Measurements from ENCODE around the gene CRISP3.
"Not testable (repeated sequence)": the region's sequence is repeated elsewhere in the genome, so short reads cannot be mapped to it uniquely, and the experiment has no call there.

Gene CRISP3, protein sequence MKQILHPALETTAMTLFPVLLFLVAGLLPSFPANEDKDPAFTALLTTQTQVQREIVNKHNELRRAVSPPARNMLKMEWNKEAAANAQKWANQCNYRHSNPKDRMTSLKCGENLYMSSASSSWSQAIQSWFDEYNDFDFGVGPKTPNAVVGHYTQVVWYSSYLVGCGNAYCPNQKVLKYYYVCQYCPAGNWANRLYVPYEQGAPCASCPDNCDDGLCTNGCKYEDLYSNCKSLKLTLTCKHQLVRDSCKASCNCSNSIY

DNA sequence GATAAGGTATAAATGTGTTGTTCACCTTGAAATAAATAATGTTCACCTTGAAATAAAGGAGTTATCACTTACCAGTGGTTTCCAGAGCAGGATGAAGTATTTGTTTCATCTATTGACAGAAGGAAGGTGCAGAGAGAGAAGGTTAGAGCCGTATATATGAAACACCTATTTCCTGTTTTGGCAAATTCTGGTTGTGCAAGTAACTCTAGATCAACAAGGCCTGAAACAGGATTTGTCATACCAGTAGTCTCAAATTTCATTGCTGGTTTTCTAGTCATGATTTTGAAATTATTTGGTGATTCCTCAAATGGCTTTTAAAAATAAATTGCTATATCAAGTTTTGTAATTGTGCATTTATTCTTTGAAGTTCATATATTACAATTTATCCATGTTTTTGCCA lies at the start of gene CRISP3:
Gene CRISP3 (minus strand): TSS at position 130 of the 400 bp plus-strand sequence. CDS start 21 bp downstream, at position 109.
- DNase-seq, result no peak

DNA sequence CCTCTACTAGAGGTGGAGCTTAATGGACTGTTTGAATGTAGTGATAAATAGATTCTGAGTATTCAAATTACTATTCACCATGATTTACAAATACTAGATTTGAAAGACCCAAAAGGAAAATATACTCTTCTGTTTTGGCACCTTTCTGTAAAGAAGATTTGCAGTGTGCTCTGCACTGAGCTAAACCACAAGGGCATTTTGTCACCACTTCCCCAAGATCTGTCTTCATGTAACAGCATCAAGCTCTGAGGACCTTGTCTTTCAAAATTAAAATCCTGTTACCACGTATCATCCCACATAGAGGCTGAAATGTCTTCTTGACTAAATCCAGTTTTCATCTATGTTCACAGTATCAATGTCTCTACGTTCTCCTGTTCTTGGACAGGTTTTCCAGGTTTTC lies 46.2 kb upstream of the CRISP3 start:
- no peak for DNase-seq

DNA sequence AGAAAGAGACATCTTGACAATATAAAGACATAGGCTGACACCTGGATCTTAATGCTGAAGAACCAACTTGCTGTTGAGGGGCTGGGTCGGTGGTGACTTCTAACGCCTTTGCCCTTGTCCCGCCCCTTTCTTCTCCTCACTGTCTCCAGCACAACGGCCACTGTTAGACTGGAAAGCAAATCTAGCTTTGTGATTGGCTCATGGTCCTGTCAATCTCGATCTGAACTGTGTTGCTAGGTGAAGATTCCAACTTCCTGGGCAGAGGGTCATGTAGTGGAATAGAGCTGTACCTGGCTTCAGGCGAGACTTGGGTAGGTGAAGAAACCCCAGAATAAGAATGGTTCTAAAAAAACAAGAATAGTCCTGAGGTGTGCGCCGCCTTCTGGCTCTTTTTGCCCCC lies 43.0 kb upstream of the CRISP3 start, which contains the start of gene PGK2:
Gene PGK2 (minus strand): TSS at position 110 of the 400 bp plus-strand sequence. CDS start 98 bp downstream, at position 12.
- no peak for DNase-seq

DNA sequence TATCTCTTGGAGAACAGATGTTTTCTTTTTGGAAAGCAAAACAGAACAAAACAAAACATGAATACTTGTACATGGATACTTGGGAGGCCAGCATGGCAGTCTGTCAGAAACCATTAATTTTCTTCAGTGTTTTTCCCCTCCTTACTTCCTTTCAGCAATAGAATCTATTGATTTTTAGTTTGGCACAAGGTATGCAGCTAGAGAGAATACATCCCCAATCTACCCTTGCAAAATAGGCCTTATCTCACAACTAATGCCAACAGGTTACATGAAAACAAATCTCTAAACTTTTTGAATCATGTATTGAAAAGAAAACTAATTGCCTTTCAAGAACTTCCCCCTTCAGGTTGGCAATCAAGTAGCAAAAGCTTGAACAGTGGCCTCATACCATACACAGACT lies 40.1 kb upstream of the CRISP3 start:
- DNase-seq, result no peak

DNA sequence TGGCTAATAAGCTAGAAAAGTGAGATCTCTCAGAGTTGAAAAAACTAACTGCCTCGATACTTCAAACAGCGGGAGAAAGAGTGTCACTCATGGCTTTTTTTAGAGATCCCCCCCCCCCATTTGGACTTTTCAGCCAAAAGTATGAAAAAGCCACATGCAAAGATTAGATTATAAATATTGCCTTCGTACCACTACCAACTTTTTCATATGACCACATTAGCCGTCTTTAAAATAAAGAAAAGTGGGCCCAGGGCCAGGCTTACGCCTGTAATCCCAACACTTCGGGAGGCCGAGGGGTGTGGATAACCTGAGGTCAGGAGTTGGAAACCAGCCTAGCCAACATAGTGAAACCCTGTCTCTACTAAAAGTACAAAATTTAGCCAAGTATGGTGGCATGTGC lies 38.5 kb upstream of the CRISP3 start:
- no peak for DNase-seq

DNA sequence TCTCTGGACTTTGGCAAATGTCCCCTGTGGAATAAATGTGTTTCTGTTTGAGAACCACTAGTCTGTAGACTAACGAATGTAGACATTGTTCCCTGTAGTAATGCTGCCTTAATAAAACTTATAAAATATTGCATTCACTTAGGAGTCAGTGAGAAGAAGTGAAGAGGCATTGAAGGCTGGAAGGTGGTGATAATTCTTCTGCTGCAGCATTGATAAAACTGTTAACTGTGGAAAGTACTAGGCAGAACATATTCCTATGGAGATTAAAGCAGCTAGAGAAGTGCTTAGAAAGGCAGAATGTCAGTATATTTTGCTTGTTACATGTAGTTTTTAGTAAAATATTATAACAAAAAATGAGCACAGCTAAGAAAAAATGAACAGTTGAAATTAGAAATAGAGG lies 38.1 kb upstream of the CRISP3 start:
- DNase-seq, result no peak

DNA sequence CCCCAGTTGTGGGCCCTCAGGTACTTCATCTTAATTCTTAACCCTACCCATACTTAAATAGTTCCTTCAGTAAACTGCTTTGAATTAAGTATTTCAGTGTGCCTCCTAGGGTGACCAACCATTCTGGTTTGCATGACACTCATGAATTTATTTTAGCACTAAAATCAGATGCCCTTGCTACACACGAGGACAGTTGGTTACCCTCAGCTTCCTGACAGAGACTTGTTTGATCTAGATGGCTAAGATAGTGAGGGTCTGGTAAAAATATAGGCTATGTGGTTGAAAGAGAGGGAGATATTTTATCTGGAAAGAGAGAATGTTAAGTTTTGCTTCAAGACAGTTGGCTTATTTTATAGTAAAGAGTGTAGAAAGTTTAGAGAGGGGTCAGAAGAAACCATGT lies 32.3 kb upstream of the CRISP3 start:
- DNase-seq, result no peak

DNA sequence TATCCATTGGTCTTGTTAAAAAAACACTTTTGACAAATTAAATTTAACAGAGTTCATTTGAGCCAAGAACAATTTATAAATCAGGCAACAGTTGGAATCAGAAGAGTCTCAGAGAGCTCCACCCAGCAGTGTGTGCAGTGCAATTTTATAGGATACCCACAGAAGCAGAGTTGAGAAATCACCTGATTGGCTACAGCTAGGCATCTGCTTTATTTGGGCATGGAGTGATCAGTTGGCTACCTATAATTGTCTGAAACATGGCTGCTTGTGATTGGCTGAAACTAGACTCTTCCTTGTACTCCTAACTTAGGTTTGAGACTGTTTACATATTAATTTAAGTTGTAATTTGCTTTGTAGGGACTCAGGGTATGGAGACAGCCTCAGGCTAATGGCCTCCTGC lies 30.9 kb upstream of the CRISP3 start:
- no peak for DNase-seq

DNA sequence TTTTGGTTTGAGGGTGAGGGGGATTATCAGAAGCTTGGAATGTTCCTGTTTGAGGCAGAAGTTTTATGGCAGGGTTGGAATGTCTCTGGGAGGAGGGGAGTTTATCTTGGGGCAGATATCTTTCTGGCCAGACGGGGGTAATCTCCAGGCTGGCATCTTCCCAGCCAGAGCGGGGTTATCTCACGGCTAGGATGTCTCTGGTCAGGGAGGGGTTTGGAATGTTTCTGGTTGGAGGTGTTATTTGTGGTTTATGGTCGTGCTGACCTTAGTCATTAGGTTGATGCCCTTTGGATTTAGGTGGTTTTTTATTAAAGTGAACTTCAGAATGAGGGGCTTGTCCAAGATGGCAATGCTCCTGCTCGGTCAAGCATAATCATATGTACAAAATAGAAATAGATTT lies 28.1 kb upstream of the CRISP3 start:
- no peak for DNase-seq

DNA sequence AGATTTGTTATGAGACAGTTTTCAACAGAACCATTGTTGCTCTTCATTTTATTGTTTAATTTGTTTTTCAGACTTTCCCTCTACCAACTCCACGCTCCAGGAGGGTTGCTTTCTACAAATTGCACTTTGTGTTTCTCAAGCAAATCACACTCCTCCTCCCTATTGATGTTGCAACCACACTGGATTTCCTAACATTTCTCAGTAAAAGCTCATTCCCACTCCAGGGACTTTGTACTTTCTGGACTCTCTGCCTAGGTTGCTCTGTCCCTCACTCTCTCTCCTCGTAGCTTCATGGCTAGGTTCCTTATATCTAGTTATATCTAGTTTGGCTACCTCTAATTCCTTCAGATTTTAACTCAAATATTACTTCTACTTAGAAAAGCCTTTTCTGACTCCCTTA lies 22.6 kb upstream of the CRISP3 start:
- DNase-seq, result no peak

DNA sequence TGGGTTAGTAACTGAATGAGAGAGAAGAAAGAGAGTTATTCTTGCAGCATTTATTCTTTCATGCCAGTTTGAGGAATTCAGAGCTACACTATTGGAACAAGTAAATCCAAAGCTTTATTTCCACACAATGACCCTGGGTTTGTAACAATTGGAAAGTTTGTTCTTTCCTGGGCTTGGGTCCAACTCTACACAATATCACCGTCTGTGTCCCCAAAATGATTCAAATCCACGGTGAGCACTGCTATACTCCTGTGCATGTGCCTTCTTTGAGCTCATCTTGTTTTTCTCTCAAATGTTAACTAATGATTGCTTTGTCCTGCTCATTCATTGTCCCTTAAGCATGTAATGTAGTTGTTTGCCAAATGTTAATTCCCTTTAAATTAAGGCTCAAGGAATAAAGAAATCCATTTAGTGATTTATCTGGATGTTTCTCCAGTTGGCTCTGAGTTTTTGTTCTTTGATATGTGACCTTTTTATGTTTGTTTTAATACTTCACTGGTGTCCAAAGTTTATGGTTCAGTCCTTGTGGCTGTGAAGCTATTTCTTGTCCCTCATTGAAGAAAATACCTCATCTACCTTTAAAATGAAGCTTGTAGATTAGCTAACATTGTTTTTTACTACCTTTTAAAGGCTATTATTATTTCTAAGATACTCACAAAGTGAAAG lies 20.5 kb upstream of the CRISP3 start:
- peak in 1 of 2 experiments; percentile 2 for DNase-seq

DNA sequence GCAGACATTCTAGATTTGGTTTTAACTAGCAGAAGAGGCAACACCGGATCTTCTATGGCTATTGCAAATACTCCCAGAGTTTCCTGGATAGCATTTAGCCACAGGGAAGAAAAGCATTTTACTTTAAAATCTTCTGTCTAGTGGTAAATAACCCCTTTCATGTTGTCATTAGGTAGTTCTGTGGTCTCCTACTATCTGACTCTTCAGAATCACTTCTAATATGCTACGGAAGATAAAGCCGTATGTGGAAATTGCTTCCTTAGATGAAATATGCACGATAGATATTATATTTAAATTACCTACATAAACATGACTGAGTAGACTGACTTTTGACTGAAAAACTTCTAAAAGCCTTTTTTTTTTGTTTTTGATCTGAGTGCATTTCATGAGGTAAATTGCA lies 759 bp downstream of the CRISP3 start:
- DNase-seq, result no peak

DNA sequence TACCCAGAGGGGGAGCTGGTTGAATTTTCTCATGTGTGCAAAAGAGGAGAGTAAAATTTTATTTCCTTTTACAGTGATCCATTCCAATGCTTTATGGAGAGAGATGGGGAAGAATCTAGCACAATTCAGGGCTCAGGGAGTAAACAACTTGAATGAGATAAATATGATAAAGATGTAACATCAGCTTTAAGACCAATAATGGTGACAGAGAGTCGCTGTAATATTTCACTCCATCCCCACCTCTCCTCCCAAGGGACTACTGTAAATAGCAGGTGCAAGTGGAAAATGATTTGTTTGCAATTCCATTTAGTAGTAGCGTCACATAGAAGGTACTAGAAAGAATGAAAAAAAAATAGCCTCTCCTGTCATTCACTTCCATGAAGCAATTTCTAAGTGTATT lies 4.8 kb downstream of the CRISP3 start:
- peak; percentile 4 to 44 for DNase-seq

DNA sequence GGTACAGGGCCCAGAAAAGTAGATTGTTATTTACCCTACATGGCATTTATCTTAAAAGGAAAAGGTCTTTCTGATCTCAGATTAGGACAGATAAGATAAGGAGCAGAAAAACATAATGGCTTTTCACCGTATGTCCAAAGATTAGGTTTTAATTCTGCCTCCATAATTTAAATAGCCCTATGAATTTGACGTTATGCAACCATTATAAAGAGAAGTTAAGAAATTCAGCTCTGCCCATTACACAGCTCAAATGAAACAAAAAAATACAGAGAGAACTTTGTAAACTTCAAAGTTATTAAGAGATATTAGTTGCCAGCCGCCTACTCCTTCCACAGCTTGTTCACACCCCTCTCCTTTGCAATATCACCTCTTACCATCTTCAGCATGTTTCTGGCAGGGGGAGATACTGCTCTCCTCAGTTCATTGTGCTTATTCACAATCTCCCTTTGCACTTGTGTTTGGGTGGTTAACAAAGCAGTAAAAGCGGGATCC lies 8.1 kb downstream of the CRISP3 start:
- peak in 1 of 2 experiments; percentile 44 for DNase-seq

DNA sequence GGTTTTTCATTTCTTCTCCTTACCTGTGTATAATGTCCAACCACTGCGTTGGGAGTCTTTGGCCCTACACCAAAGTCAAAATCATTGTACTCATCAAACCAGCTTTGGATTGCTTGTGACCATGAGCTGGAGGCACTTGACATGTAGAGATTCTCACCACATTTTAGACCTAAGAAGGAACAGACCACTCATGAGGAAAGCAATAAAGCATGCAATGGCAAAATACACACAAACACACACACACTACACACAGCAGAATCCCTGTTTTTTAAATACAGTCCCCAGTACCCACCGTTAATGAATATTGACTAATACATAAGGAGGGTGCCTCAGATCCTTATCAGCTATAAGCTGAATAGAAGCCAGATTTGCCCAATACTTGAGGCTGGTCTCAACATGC lies 10.5 kb downstream of the CRISP3 start:
- no peak for DNase-seq

DNA sequence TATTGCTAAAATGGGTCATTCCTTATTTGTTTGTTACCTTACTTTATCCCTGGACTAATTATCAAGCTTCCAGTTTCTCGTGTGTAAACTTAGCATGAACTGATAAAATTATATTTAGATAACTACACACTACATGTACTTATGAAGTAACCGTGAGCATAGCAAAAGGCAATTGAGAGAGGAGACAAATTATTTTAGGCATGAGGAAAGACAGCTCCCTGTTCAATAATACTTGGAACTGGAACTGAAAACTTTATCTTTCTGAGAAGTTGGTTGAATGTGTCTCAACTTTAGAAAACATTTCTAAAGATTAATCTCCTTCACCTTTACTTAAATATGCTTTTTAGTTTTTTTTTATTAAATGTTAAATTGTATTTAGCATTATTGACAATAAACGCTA lies 11.4 kb downstream of the CRISP3 start:
- no peak for DNase-seq

DNA sequence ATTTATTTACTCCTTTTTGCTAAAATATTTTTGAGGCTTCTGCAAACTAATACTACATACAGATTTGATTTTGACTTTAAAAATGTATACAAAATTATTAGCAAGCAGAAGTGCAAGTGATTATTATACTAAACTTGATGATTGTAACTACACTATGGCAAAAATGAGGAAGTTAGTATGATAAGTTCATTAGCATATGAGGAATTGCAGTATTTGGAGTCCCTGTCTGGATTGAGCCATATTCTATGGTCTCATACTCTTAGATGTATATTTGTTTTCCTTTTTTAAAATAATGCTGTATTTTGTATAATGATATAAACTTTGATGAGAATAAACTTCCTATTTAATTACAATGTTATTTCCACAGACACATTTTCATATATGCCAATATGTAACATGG lies 13.9 kb downstream of the CRISP3 start:
- no peak for DNase-seq

DNA sequence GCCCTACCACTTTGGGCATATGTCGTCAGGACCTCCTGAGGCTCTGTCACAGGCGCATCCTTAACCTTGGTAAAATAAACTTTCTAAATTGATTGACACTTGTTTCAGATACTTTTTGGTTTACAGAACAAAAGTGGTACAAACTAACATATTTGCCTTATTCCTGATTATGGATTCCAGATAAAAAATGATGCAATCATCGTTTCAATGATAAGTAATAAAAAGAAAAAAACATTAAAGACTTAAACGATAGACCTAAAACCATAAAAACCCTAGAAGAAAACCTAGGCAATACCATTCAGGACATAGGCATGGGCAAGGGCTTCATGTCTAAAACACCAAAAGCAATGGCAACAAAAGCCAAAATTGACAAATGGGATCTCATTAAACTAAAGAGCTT lies 20.3 kb downstream of the CRISP3 start:
- not testable (repeated sequence) for DNase-seq

DNA sequence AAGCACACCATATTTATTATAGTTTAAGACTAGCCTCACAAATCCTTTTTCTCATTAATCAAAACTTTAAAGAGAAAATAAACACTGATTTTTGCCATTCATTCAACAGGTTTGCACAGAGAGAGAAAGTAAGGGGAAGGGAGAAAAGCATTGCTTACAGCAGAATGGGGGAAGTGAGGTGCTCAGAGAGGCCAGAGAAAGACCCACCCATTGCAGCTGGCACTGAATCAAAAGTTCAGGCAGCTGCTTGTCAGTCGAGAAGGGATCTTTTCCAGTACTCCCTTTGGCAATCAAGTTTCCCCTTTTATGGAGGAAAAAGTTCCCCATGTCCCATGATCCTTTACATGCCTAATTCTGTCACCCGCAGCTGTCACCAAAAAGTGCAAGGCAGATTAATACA lies 22.9 kb downstream of the CRISP3 start:
- no peak for DNase-seq

DNA sequence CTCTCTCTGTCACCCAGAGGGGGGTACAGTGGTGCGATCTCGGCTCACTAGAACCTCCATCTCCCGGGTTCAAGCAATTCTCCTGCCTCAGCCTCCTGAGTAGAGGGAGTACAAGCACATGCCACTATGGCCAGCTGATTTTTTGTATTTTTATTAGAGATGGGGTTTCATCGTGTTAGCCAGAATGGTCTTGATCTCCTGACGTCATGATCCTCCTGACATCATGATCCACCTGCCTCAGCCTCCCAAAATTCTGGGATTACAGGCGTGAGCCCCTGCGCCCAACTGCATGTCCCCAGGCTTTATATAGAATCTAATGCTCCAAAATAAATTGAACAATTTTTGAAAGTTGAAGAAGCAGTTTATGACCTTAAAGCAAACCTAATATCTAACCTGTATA lies 23.8 kb downstream of the CRISP3 start:
- no peak for DNase-seq

DNA sequence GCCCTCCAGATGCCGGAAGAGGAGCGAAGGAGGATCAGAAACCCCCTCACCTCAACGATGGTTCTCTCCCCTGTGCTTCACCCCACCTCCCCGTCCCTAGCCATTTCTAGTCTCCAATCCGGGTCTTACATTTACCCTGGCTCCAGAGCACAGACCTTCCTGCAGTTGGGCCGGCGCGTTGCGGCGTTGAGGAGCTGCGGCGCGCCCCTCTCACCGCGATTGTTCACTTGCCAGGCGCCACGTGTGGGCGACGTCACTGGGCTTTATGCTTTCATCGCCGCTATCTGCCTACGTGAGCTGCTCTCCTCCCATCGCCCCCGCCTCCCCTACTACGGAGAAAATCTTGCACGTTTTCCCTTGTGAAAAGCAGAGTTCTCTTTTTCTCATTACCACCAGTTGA lies 30.8 kb downstream of the CRISP3 start, which contains the start of gene CRISP2:
Gene CRISP2 (minus strand): TSS at position 198 of the 400 bp plus-strand sequence. CDS start 4,347 bp downstream, outside the sequence.
- DNase-seq, result peak; percentile 50 to 65

DNA sequence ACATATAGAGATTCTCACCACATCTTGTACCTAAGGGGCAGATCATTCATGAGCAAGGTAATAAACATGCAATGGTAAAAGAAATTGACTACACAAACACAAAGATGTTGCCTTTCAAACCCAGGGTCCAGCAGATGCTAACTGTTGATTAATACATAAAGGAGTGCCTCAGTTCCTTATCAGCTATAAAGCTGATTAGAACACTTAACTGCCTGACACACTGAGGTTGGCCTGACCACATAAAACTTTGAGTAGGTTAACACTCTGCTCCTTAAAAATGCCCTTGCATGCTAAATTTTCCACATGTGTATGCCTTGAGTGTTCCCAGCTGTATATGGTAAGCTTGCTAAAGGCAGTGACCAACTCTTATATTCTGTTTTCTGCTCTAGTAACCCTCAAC lies 45.7 kb downstream of the CRISP3 start:
- DNase-seq, result no peak

DNA sequence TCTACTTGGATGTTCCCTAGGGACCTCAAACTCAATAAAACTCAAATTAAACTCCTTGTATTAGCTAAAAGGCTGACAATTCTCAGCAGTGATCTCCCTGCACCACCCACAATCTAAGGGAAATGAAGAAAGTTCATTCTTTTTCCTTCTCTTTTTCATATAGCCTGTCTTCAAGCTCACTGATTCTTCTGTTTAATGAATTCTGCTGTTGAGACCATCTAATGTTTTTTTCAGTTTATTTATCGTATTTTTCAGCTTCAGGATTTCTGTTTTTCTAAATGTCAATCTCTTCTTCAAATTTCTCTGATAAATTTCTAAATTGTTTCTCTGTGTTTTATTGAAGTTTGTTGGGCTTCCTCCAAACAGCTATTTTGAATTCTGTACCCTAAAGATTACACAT lies 50.7 kb downstream of the CRISP3 start:
- no peak for DNase-seq

DNA sequence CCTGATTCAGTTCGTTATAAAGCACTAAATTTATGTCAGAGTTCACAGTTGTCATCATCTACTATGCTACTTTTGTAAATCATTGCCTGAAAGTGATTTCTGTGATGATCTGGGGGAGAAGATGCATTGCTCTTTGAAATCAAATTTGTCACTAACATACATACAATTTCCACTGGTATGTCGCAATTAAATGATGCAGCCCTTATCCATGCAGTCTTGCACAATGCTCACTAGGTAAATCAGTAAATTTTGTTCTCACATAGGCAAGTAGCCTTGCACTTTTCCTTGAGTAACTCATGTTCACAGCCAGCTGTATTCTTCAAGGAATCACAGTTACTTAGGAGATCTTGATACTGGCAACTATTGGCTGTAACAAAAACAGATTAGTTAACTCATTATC lies 51.7 kb downstream of the CRISP3 start:
- DNase-seq, result no peak
